ENCODE results near the gene WIZ.
"Not testable (repeated sequence)": the region's sequence is repeated elsewhere in the genome, so short reads cannot be mapped to it uniquely, and the experiment has no call there.

Gene WIZ

GRCh38 chr19:15404780-15405211 is 45.0 kb downstream of the WIZ start:
- DNase-seq (ENCODE audit: low read depth in 2 of 2, low spot score in 1 of 2): no peak

GRCh38 chr19:15404097-15404779 is 45.5 kb downstream of the WIZ start:
- DNase-seq (ENCODE audit: low read depth in 2 of 2, low spot score in 1 of 2): no peak

GRCh38 chr19:15403151-15403531 is 46.6 kb downstream of the WIZ start:
- DNase-seq (ENCODE audit: low read depth in 2 of 2, low spot score in 1 of 2): no peak

GRCh38 chr19:15402411-15403150 is 47.2 kb downstream of the WIZ start:
- DNase-seq (ENCODE audit: low read depth in 2 of 2, low spot score in 1 of 2): no peak

GRCh38 chr19:15401397-15401710 is 48.4 kb downstream of the WIZ start:
- DNase-seq (ENCODE audit: low read depth in 2 of 2, low spot score in 1 of 2): no peak

GRCh38 chr19:15400521-15401396 is 49.0 kb downstream of the WIZ start:
- no peak for DNase-seq (ENCODE audit: low read depth in 2 of 2, low spot score in 1 of 2)

GRCh38 chr19:15399635-15400034 is 50.1 kb downstream of the WIZ start:
- DNase-seq (ENCODE audit: low read depth in 2 of 2, low spot score in 1 of 2): no peak

GRCh38 chr19:15399234-15399515 is 50.6 kb downstream of the WIZ start:
- DNase-seq (ENCODE audit: low read depth in 2 of 2, low spot score in 1 of 2): no peak

- no peak for DNase-seq (ENCODE audit: low read depth in 2 of 2, low spot score in 1 of 2)
Measured at GRCh38 chr19:15398501-15399233, 51.1 kb downstream of the WIZ start.

GRCh38 chr19:15397782-15398181 is 52.0 kb downstream of the WIZ start:
- DNase-seq (ENCODE audit: low read depth in 2 of 2, low spot score in 1 of 2): no peak

- DNase-seq (ENCODE audit: low read depth in 2 of 2, low spot score in 1 of 2): no peak
Measured at GRCh38 chr19:15397236-15397635, 52.5 kb downstream of the WIZ start.

- no peak for DNase-seq (ENCODE audit: low read depth in 2 of 2, low spot score in 1 of 2)
Measured at GRCh38 chr19:15396436-15396835, 53.3 kb downstream of the WIZ start.

- DNase-seq (ENCODE audit: low read depth in 2 of 2, low spot score in 1 of 2): not testable (repeated sequence)
Measured at GRCh38 chr19:15395251-15395650, 54.5 kb downstream of the WIZ start.

GRCh38 chr19:15394426-15394825 is 55.3 kb downstream of the WIZ start:
- no peak for DNase-seq (ENCODE audit: low read depth in 2 of 2, low spot score in 1 of 2)

- no peak for DNase-seq (ENCODE audit: low read depth in 2 of 2, low spot score in 1 of 2)
Measured at GRCh38 chr19:15393963-15394362, 55.8 kb downstream of the WIZ start.

GRCh38 chr19:15390814-15391213 is 58.9 kb downstream of the WIZ start:
- no peak for DNase-seq (ENCODE audit: low read depth in 2 of 2, low spot score in 1 of 2)

- no peak for DNase-seq (ENCODE audit: low read depth in 2 of 2, low spot score in 1 of 2)
Measured at GRCh38 chr19:15381864-15382263, 67.9 kb downstream of the WIZ start.

- DNase-seq (ENCODE audit: low read depth in 2 of 2, low spot score in 1 of 2): no peak
Measured at GRCh38 chr19:15381429-15381828, 68.3 kb downstream of the WIZ start.

GRCh38 chr19:15379999-15380647 is 69.6 kb downstream of the WIZ start:
- no peak for DNase-seq (ENCODE audit: low read depth in 2 of 2, low spot score in 1 of 2)

- DNase-seq (ENCODE audit: low read depth in 2 of 2, low spot score in 1 of 2): peak; percentile 94 to 96
Measured at GRCh38 chr19:15379083-15379998, 70.4 kb downstream of the WIZ start, which contains the start of gene AKAP8. Gene AKAP8 (minus strand): TSS chr19:15379787. CDS start chr19:15379731, 56 bp downstream.

All from stimulated activated CD8-positive, alpha-beta memory T cell treated with anti-CD3 and anti-CD28 coated beads, Interleukin-4, amount 100 ng/mL, for 1 hour (primary cell).